HEK293 (cell line): ENCODE measurements around the gene LEUTX.

Experiments used
- ATF2 ChIP-seq: fragments of 450-650 bp; formaldehyde crosslinking; IDR thresholded peaks from 2 replicates; pipeline ENCODE4 v1.5.1; 2016; ENCODE audit warnings: missing biosample characterization, missing genetic modification characterization, low read depth
- BCL11B ChIP-seq: fragments of 450-650 bp; formaldehyde crosslinking; IDR thresholded peaks from 2 replicates; pipeline ENCODE4 v1.5.1; 2016; ENCODE audit warnings: low read depth, missing biosample characterization, missing genetic modification characterization
- ELK4 ChIP-seq: IDR thresholded peaks from 2 replicates; pipeline ENCODE4 v1.6.1; 2011; ENCODE audit warnings: mild to moderate bottlenecking, low read depth, low read length, borderline replicate concordance
- MEIS1 ChIP-seq: sonication (generic); formaldehyde crosslinking; IDR thresholded peaks from 2 replicates; pipeline ENCODE4 v1.8.1; 2022; ENCODE audit warnings: missing genetic modification reagents, mild to moderate bottlenecking, borderline replicate concordance
- PRDM1 ChIP-seq: fragments of 450-650 bp; formaldehyde crosslinking; IDR thresholded peaks from 2 replicates; pipeline ENCODE4; 2016; ENCODE audit warnings: missing biosample characterization, missing genetic modification characterization
- PRDM4 ChIP-seq: fragments of 450-650 bp; formaldehyde crosslinking; IDR thresholded peaks from 2 replicates; pipeline ENCODE4 v1.5.1; 2017; ENCODE audit warnings: missing biosample characterization, missing genetic modification characterization
- PRDM6 ChIP-seq: fragments of 450-650 bp; formaldehyde crosslinking; IDR thresholded peaks from 2 replicates; pipeline ENCODE4 v1.5.1; 2017; ENCODE audit warnings: missing biosample characterization, missing genetic modification characterization
- SALL2 ChIP-seq: fragments of 450-650 bp; formaldehyde crosslinking; IDR thresholded peaks from 2 replicates; pipeline ENCODE4 v1.5.0; 2017; ENCODE audit warnings: missing biosample characterization, mild to moderate bottlenecking, missing genetic modification characterization, borderline replicate concordance
- SP7 ChIP-seq: fragments of 450-650 bp; formaldehyde crosslinking; IDR thresholded peaks from 2 replicates; pipeline ENCODE4 v1.5.1; 2016; ENCODE audit warnings: missing biosample characterization, missing genetic modification characterization
- ZBTB1 ChIP-seq: fragments of 450-650 bp; formaldehyde crosslinking; IDR thresholded peaks from 2 replicates; pipeline ENCODE4 v1.5.1; 2016; ENCODE audit warnings: missing biosample characterization, missing genetic modification characterization
- ZFP37 ChIP-seq: fragments of 450-650 bp; formaldehyde crosslinking; IDR thresholded peaks from 2 replicates; pipeline ENCODE4 v1.5.1; 2016; ENCODE audit warnings: missing biosample characterization, missing genetic modification characterization
- ZIC2 ChIP-seq: fragments of 450-650 bp; formaldehyde crosslinking; IDR thresholded peaks from 2 replicates; pipeline ENCODE4 v1.5.1; 2016; ENCODE audit warnings: missing biosample characterization, missing genetic modification characterization
- ZNF148 ChIP-seq: fragments of 450-650 bp; formaldehyde crosslinking; IDR thresholded peaks from 2 replicates; pipeline ENCODE4 v1.5.0; 2017; ENCODE audit warnings: missing biosample characterization, missing genetic modification characterization, borderline replicate concordance
- ZNF169 ChIP-seq: fragments of 450-650 bp; formaldehyde crosslinking; IDR thresholded peaks from 2 replicates; pipeline ENCODE4 v1.5.1; 2016; ENCODE audit warnings: missing biosample characterization, missing genetic modification characterization
- ZNF18 ChIP-seq: fragments of 450-650 bp; formaldehyde crosslinking; IDR thresholded peaks from 2 replicates; pipeline ENCODE4 v1.5.1; 2016; ENCODE audit warnings: missing biosample characterization, missing genetic modification characterization
- ZNF202 ChIP-seq: fragments of 450-650 bp; formaldehyde crosslinking; IDR thresholded peaks from 2 replicates; pipeline ENCODE4 v1.5.1; 2016; ENCODE audit warnings: missing biosample characterization, missing genetic modification characterization, borderline replicate concordance
- ZNF280D ChIP-seq: fragments of 450-650 bp; formaldehyde crosslinking; IDR thresholded peaks from 2 replicates; pipeline ENCODE4 v1.5.1; 2016; ENCODE audit warnings: missing biosample characterization, missing genetic modification characterization
- ZNF324 ChIP-seq: fragments of 450-650 bp; formaldehyde crosslinking; IDR thresholded peaks from 2 replicates; pipeline ENCODE4 v1.5.1; 2016; ENCODE audit warnings: missing biosample characterization, missing genetic modification characterization
- ZNF354C ChIP-seq: fragments of 450-650 bp; formaldehyde crosslinking; IDR thresholded peaks from 2 replicates; pipeline ENCODE4 v1.5.1; 2016; ENCODE audit warnings: missing biosample characterization, missing genetic modification characterization, low read depth, borderline replicate concordance
- ZNF37A ChIP-seq: fragments of 450-650 bp; IDR thresholded peaks from 2 replicates; pipeline ENCODE4 v1.5.1; 2018; ENCODE audit warnings: missing biosample characterization, missing genetic modification characterization
- ZNF433 ChIP-seq: fragments of 450-650 bp; formaldehyde crosslinking; IDR thresholded peaks from 2 replicates; pipeline ENCODE4 v1.5.1; 2016; ENCODE audit warnings: missing biosample characterization, missing genetic modification characterization, low read depth
- ZNF548 ChIP-seq: fragments of 450-650 bp; formaldehyde crosslinking; IDR thresholded peaks from 2 replicates; pipeline ENCODE4 v1.5.1; 2016; ENCODE audit warnings: missing biosample characterization, missing genetic modification characterization
- ZNF549 ChIP-seq: fragments of 450-650 bp; IDR thresholded peaks from 2 replicates; pipeline ENCODE4 v1.5.1; 2018; ENCODE audit warnings: missing biosample characterization, missing genetic modification characterization, mild to moderate bottlenecking, inconsistent platforms, moderate library complexity
- ZNF623 ChIP-seq: fragments of 450-650 bp; formaldehyde crosslinking; IDR thresholded peaks from 2 replicates; pipeline ENCODE4 v1.5.1; 2016; ENCODE audit warnings: missing biosample characterization, missing genetic modification characterization
- ZSCAN16 ChIP-seq: fragments of 450-650 bp; formaldehyde crosslinking; IDR thresholded peaks from 2 replicates; pipeline ENCODE4 v1.5.1; 2016; ENCODE audit warnings: missing biosample characterization, missing genetic modification characterization

The LEUTX gene

GRCh38 chr19:39813264-39813993 is 34.8 kb downstream of the LEUTX start (continued):
- no peak for TF ChIP-seq ZNF433
- no peak for TF ChIP-seq SALL2 (tag by site-specific recombination)
- no peak for TF ChIP-seq ZNF549 (tag by site-specific recombination)
- no peak for TF ChIP-seq ELK4
- TF ChIP-seq ZIC2 (tag by site-specific recombination): no peak
- no peak for TF ChIP-seq ZSCAN16 (tag by site-specific recombination)
- no peak for TF ChIP-seq ZNF354C (tag by site-specific recombination)
- TF ChIP-seq ZNF169: no peak
- no peak for TF ChIP-seq BCL11B (tag by site-specific recombination)
- TF ChIP-seq ZNF280D (tag by site-specific recombination): 0 out of 2 replicates have a peak, but pooled peaks have one; percentile 55
- TF ChIP-seq ZNF148 (tag by site-specific recombination): no peak
- no peak for TF ChIP-seq ZNF18 (tag by site-specific recombination)
- TF ChIP-seq ZNF324 (tag by site-specific recombination): 0 out of 2 replicates have a peak, but pooled peaks have one; percentile 45
- no peak for TF ChIP-seq ZFP37 (tag by site-specific recombination)
- peak; percentile 91 for TF ChIP-seq SP7 (tag by site-specific recombination)
- no peak; the same call in 1 of the 2 replicates for TF ChIP-seq ZNF548 (tag by site-specific recombination)
- peak; percentile 97 for TF ChIP-seq PRDM1
- no peak for TF ChIP-seq ZBTB1 (tag by site-specific recombination)
- TF ChIP-seq ZNF37A (tag by site-specific recombination): no peak
- TF ChIP-seq PRDM4: peak; percentile 93
- no peak for TF ChIP-seq ATF2 (tag by site-specific recombination)
- TF ChIP-seq ZNF623: no peak
- TF ChIP-seq MEIS1 (CRISPR knock-in tag): no peak
- TF ChIP-seq ZNF202 (tag by site-specific recombination): no peak
- no peak for TF ChIP-seq PRDM6
